HUES48 (cell line): ENCODE data around the gene RARG.
A peak's percentile ranks its signal among the peaks of the same experiment; 100 is the strongest.
"Not testable (repeated sequence)": the region's sequence is repeated elsewhere in the genome, so short reads cannot be mapped to it uniquely, and the experiment has no call there.

Experiments used
- H3K27ac ChIP-seq: one replicate; pipeline ENCODE4 v1.7.0; 2013; ENCODE audit warnings: low read depth, low read length, inconsistent platforms
- H3K27me3 ChIP-seq: 2 replicates; pipeline ENCODE4 v1.6.1; 2013; ENCODE audit warnings: mild to moderate bottlenecking, low read length; ENCODE audit not compliant: control insufficient read depth, insufficient read depth
- H3K36me3 ChIP-seq: 2 replicates; pipeline ENCODE4 v1.6.1; 2013; ENCODE audit warnings: low read length; ENCODE audit not compliant: control insufficient read depth, insufficient read depth
- H3K4me1 ChIP-seq: 2 replicates; pipeline ENCODE4 v1.6.1; 2013; ENCODE audit warnings: mild to moderate bottlenecking, low read length; ENCODE audit not compliant: control insufficient read depth, insufficient read depth
- H3K4me3 ChIP-seq: 2 replicates; pipeline ENCODE4 v1.5.1; 2013; ENCODE audit warnings: mild to moderate bottlenecking, low read depth, low read length
- H3K9ac ChIP-seq: 2 replicates; pipeline ENCODE4 v1.6.1; 2013; ENCODE audit warnings: mild to moderate bottlenecking, low read depth, low read length, moderate library complexity
- H3K9me3 ChIP-seq: 2 replicates; pipeline ENCODE4 v1.6.1; 2013; ENCODE audit warnings: low read length; ENCODE audit not compliant: control insufficient read depth, insufficient read depth

Gene RARG

GRCh38 chr12:53205747-53206419, 26.1 kb downstream of the RARG start:
- Histone ChIP-seq H3K27me3 (0 out of 2 replicates have a peak, but pooled peaks cover under 1% of the 10 kb centered on the region), H3K27ac (no peak overlapping the region), H3K4me1 (no peaks in the 10 kb centered on the region), H3K4me3 (no peak overlapping the region), H3K9ac (no peak overlapping the region), H3K9me3 (no peaks in the 10 kb centered on the region), H3K36me3 (peaks cover 8% of the 10 kb centered on the region)

- H3K27ac ChIP-seq, result no peak overlapping the region
- no peak overlapping the region for H3K4me3 ChIP-seq
- peaks cover 11% of the 10 kb centered on the region; the same call in 1 of the 2 replicates for H3K27me3 ChIP-seq
- H3K36me3 ChIP-seq, result no peaks in the 10 kb centered on the region
- no peaks in the 10 kb centered on the region for H3K4me1 ChIP-seq
- H3K9me3 ChIP-seq, result no peaks in the 10 kb centered on the region
- H3K9ac ChIP-seq, result no peak overlapping the region
These were observed 27.7 kb downstream of the RARG start for GRCh38 chr12:53204351-53204750.

- not testable (repeated sequence) for H3K36me3 ChIP-seq, H3K9ac ChIP-seq, H3K4me3 ChIP-seq, H3K9me3 ChIP-seq, H3K4me1 ChIP-seq, H3K27ac ChIP-seq
- peaks cover 30% of the 10 kb centered on the region for H3K27me3 ChIP-seq
These were observed 29.7 kb downstream of the RARG start for GRCh38 chr12:53202316-53202715.

GRCh38 chr12:53201639-53202038, 30.4 kb downstream of the RARG start:
- Histone ChIP-seq H3K9ac (no peak overlapping the region), H3K4me1 (0 out of 2 replicates have a peak, but pooled peaks cover 4% of the 10 kb centered on the region), H3K36me3 (no peaks in the 10 kb centered on the region), H3K27ac (no peak overlapping the region), H3K27me3 (peaks cover 37% of the 10 kb centered on the region), H3K4me3 (no peak overlapping the region), H3K9me3 (no peaks in the 10 kb centered on the region)

GRCh38 chr12:53201177-53201541, 30.9 kb downstream of the RARG start:
- H3K27ac ChIP-seq, result no peak overlapping the region
- H3K9ac ChIP-seq, result no peak overlapping the region
- H3K9me3 ChIP-seq, result no peaks in the 10 kb centered on the region
- H3K4me1 ChIP-seq, result 0 out of 2 replicates have a peak, but pooled peaks cover 4% of the 10 kb centered on the region
- H3K27me3 ChIP-seq, result peaks cover 42% of the 10 kb centered on the region
- no peaks in the 10 kb centered on the region for H3K36me3 ChIP-seq
- no peak overlapping the region for H3K4me3 ChIP-seq

- no peak overlapping the region for H3K4me3 ChIP-seq
These were observed 31.4 kb downstream of the RARG start for GRCh38 chr12:53200458-53201176.

GRCh38 chr12:53200107-53200457, 31.9 kb downstream of the RARG start:
- Histone ChIP-seq H3K36me3 (no peaks in the 10 kb centered on the region), H3K4me3 (no peak overlapping the region), H3K27ac (no peak overlapping the region), H3K4me1 (0 out of 2 replicates have a peak, but pooled peaks cover 4% of the 10 kb centered on the region), H3K9ac (no peak overlapping the region), H3K27me3 (peaks cover 53% of the 10 kb centered on the region), H3K9me3 (no peaks in the 10 kb centered on the region)

More at GRCh38 chr12:53200458-53201176, 31.4 kb downstream of the RARG start:
- Histone ChIP-seq H3K36me3 (no peaks in the 10 kb centered on the region), H3K9me3 (no peaks in the 10 kb centered on the region), H3K27me3 (peaks cover 47% of the 10 kb centered on the region), H3K27ac (no peak overlapping the region), H3K9ac (no peak overlapping the region), H3K4me1 (0 out of 2 replicates have a peak, but pooled peaks cover 4% of the 10 kb centered on the region)

- Histone ChIP-seq H3K27ac (no peak overlapping the region), H3K27me3 (peaks cover 57% of the 10 kb centered on the region), H3K4me3 (no peak overlapping the region), H3K9me3 (no peaks in the 10 kb centered on the region), H3K36me3 (no peaks in the 10 kb centered on the region), H3K9ac (no peak overlapping the region), H3K4me1 (0 out of 2 replicates have a peak, but pooled peaks cover 4% of the 10 kb centered on the region)
These were observed 32.3 kb downstream of the RARG start for GRCh38 chr12:53199700-53200099.

GRCh38 chr12:53198486-53199110, 33.4 kb downstream of the RARG start:
- Histone ChIP-seq H3K27me3 (peaks cover 68% of the 10 kb centered on the region), H3K4me3 (no peak overlapping the region), H3K9me3 (no peaks in the 10 kb centered on the region), H3K27ac (no peak overlapping the region), H3K4me1 (0 out of 2 replicates have a peak, but pooled peaks cover 4% of the 10 kb centered on the region), H3K9ac (no peak overlapping the region), H3K36me3 (no peaks in the 10 kb centered on the region)

- H3K36me3 ChIP-seq, result no peaks in the 10 kb centered on the region
- H3K4me1 ChIP-seq, result 0 out of 2 replicates have a peak, but pooled peaks cover 4% of the 10 kb centered on the region
- no peak overlapping the region for H3K9ac ChIP-seq
- H3K4me3 ChIP-seq, result peak overlapping the region; percentile 47; the same call in 1 of the 2 replicates
- no peak overlapping the region for H3K27ac ChIP-seq
- peaks cover 78% of the 10 kb centered on the region for H3K27me3 ChIP-seq
- no peaks in the 10 kb centered on the region for H3K9me3 ChIP-seq
These were observed 34.9 kb downstream of the RARG start for GRCh38 chr12:53197011-53197640.
